Spleen (tissue), 11 donors: ENCODE data around the gene PARD3B. TPM values are rescaled to one million over a fixed set of nuclear protein-coding genes. Genes with fewer than 3 reads are reported as not detected.

Experiments
- DNase-seq: peaks from one replicate; pipeline ENCODE4 v3.0.0-alpha.2; 2020
- H3K27ac ChIP-seq, 8 donors: fragments of 200-600 bp; sonication (generic) in 7 of 8; 1 replicate in 4 of 8; 2 replicates in 4 of 8; pipeline versions ENCODE4 v1.5.0 to v1.8.0; 2016 to 2021; ENCODE audit warnings: inconsistent platforms in 4 of 8, mild to moderate bottlenecking in 4 of 8, moderate library complexity in 1 of 8
- H3K27me3 ChIP-seq, 7 donors: fragments of 200-600 bp; sonication (generic) in 6 of 7; replicated peaks in 1 of 7; 1 replicate in 4 of 7; 2 replicates in 3 of 7; pipeline versions ENCODE4 v1.5.0 to v1.8.0; 2016 to 2021; ENCODE audit warnings: inconsistent platforms in 3 of 7, mild to moderate bottlenecking in 1 of 7
- H3K36me3 ChIP-seq, 6 donors: fragments of 200-600 bp; sonication (generic) in 5 of 6; 1 replicate in 4 of 6; 2 replicates in 2 of 6; pipeline versions ENCODE4 v1.5.0 to v1.8.0; 2016 to 2021; ENCODE audit warnings: inconsistent platforms in 2 of 6
- H3K4me1 ChIP-seq, 6 donors: fragments of 200-600 bp; sonication (generic) in 5 of 6; 1 replicate in 3 of 6; 2 replicates in 3 of 6; pipeline versions ENCODE4 v1.5.0 to v1.8.0; 2016 to 2021; ENCODE audit warnings: inconsistent platforms in 3 of 6
- H3K4me3 ChIP-seq, 8 donors: fragments of 200-600 bp; sonication (generic) in 7 of 8; 1 replicate in 4 of 8; 2 replicates in 4 of 8; pipeline versions ENCODE4 v1.5.0 to v1.8.0; 2016 to 2021; ENCODE audit warnings: inconsistent platforms in 4 of 8, mild to moderate bottlenecking in 4 of 8, moderate library complexity in 2 of 8
- H3K9me3 ChIP-seq, 8 donors: fragments of 200-600 bp; sonication (generic) in 7 of 8; 1 replicate in 4 of 8; 2 replicates in 4 of 8; pipeline versions ENCODE4 v1.5.0 to v1.8.0; 2016 to 2021; ENCODE audit warnings: inconsistent platforms in 4 of 8
- POLR2A ChIP-seq, 3 donors: fragments of 450-650 bp; IDR thresholded peaks; one replicate each; pipeline ENCODE4 v1.5.1; 2017; ENCODE audit warnings: antibody characterized with exemption in 3 of 3, mild to moderate bottlenecking in 1 of 3
- POLR2AphosphoS5 ChIP-seq, 3 donors: sonication (generic); formaldehyde crosslinking; IDR thresholded peaks; one replicate each; pipeline ENCODE4 v1.5.1; 2017; ENCODE audit warnings: antibody characterized with exemption in 3 of 3
- WGBS, 5 donors: extraction: QIAGEN DNeasy Blood & Tissue Kit in 3 of 5; methylation state at CpG; one replicate each; pipeline versions ENCODE4 v1.1.5 to v1.1.7; 2013 to 2018; 5-methylcytosine and 5-hydroxymethylcytosine counted together
- intact Hi-C: fragments of 100-400 bp; cut with DNase I; formaldehyde crosslinking; loops from one replicate; pipeline ENCODE4 v1.15.0; 2023; ENCODE audit warnings: low total_unique reads
- polyA plus RNA-seq, 3 donors: library from polyadenylated mRNA; stranded (reverse); fragments of 200-250 nt; gene quantifications; one replicate each; pipeline ENCODE4 v1.2.1, GENCODE V29; 2013
- total RNA-seq, 7 donors: library from RNA; depleted of rRNA in 3 of 7; stranded (reverse); fragments of >200 nt in 3 of 7; fragmentation: NEBNext Ultra II Directional in 4 of 7; extraction: Animal tissue kit (Norgen Biotek cat#: 25700) in 4 of 7; gene quantifications; one replicate each; pipeline versions ENCODE4 v1.1.0 to v1.2.1, GENCODE V29; 2016 to 2021
- TF ChIP-seq, protein P1 (sequence below), 11 experiments: fragments of 200-600 bp in 7 of 11; fragments of 450-650 bp in 4 of 11; sonication (generic) in 4 of 11; IDR thresholded peaks in 8 of 11; conservative IDR thresholded peaks in 3 of 11; 1 replicate in 7 of 11; 2 replicates in 4 of 11; pipeline versions ENCODE4 v1.4.0 to v1.8.0; 2016 to 2021; ENCODE audit warnings: antibody characterized with exemption in 11 of 11, inconsistent platforms in 4 of 11, mild to moderate bottlenecking in 1 of 11
- donor health status: healthy with polysubstance abuse.
- donor health status: DM: no; HTN: no; CAD: no; lungs with moderate emphysema.
- donor health status: DM: no; HTN: no; CAD: no.
- donor health status: Bipolar disorder and iron deficiency.
- donor health status: healthy.
- donor health status: DM: no; HTN: no; CAD: no.
- donor health status: DM: yes; HTN: yes; CAD: no.

The PARD3B gene
- total and polyA plus RNA-seq, 10 donors: 0.85 to 27.8 (median 14.7) TPM

GRCh38 chr2:204842661-204843485, 297.6 kb downstream of the PARD3B start:
- Histone ChIP-seq H3K27me3 (no peaks in the 10 kb centered on the region), H3K4me3 (no peak overlapping the region), H3K9me3 (no peaks in the 10 kb centered on the region), H3K27ac (no peak overlapping the region), H3K36me3 (no peaks in the 10 kb centered on the region), H3K4me1 (no peaks in the 10 kb centered on the region)
- WGBS, 5 donors: 58 to 69% (median 66%) methylated on average over 8 to 9 of the region's 9 CpGs
- no peak for TF ChIP-seq POLR2A (IDR thresholded peaks at IDR 0.05)
- TF ChIP-seq, protein P1, sequence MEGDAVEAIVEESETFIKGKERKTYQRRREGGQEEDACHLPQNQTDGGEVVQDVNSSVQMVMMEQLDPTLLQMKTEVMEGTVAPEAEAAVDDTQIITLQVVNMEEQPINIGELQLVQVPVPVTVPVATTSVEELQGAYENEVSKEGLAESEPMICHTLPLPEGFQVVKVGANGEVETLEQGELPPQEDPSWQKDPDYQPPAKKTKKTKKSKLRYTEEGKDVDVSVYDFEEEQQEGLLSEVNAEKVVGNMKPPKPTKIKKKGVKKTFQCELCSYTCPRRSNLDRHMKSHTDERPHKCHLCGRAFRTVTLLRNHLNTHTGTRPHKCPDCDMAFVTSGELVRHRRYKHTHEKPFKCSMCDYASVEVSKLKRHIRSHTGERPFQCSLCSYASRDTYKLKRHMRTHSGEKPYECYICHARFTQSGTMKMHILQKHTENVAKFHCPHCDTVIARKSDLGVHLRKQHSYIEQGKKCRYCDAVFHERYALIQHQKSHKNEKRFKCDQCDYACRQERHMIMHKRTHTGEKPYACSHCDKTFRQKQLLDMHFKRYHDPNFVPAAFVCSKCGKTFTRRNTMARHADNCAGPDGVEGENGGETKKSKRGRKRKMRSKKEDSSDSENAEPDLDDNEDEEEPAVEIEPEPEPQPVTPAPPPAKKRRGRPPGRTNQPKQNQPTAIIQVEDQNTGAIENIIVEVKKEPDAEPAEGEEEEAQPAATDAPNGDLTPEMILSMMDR (IDR thresholded peaks at IDR 0.05 in 8 of 11, conservative IDR thresholded peaks at IDR 0.05 in 3 of 11): no peak
- TF ChIP-seq POLR2AphosphoS5 (IDR thresholded peaks at IDR 0.05): no peak
- intact Hi-C loops: no loop called here
- no peak for DNase-seq

DNA sequence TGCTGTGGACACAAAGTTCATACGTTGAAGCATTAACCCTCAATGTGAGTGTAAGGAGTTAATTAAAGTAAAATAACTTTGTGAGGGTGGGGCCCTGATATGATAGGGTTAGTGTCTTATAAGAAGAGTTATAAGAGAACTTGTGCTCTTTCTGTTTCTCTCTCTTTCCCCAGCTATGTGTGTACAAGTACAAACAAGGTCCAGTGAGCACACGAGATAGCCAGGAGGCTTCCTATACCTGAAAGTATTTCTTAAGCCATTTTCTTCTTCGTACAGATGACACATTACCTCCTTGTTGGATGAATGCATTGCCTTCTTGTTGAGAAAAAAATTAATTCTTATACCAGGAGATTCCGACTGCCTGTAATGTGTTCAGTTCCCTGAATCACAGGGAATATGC, 301.2 kb downstream of the PARD3B start:
- DNase-seq: no peak
- no peak overlapping the region for H3K4me3 ChIP-seq
- intact Hi-C loops: no loop called here
- H3K27ac ChIP-seq: no peak overlapping the region
- H3K36me3 ChIP-seq: no peaks in the 10 kb centered on the region
- no peaks in the 10 kb centered on the region for H3K9me3 ChIP-seq
- H3K27me3 ChIP-seq: no peaks in the 10 kb centered on the region
- H3K4me1 ChIP-seq: no peaks in the 10 kb centered on the region
- TF ChIP-seq POLR2A (IDR thresholded peaks at IDR 0.05): no peak
- TF ChIP-seq, protein P1 (IDR thresholded peaks at IDR 0.05 in 8 of 11, conservative IDR thresholded peaks at IDR 0.05 in 3 of 11): no peak
- no peak for TF ChIP-seq POLR2AphosphoS5 (IDR thresholded peaks at IDR 0.05)
- 80 to 92% (median 85%) methylated on average over 4 of the region's 4 CpGs for WGBS, 5 donors

DNA sequence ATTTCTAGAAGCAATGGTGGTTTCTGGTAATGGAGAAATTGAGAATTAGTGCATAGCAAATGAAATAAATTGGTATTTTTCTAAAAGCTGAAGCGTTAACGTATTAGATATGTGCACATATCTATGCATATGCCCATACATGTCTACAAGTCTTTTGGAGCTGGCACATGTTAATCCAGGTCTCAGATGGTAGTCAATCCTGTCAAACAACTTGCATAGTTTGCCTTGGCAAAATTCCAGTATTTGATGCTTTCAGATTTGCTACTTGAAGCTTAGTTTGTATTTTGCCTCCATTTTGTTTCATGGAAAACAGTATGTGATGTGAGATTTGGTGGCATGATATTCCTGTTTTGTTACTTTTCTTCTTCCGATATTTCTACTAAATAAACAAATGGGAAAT, 304.6 kb downstream of the PARD3B start:
- no peak for DNase-seq
- H3K4me3 ChIP-seq: no peak overlapping the region
- intact Hi-C loops: no loop called here
- H3K4me1 ChIP-seq: no peaks in the 10 kb centered on the region
- no peaks in the 10 kb centered on the region for H3K27me3 ChIP-seq
- 92 to 97% (median 94%) methylated on average over 3 of the region's 3 CpGs for WGBS, 5 donors
- no peaks in the 10 kb centered on the region for H3K36me3 ChIP-seq
- no peak for TF ChIP-seq POLR2A (IDR thresholded peaks at IDR 0.05)
- TF ChIP-seq, protein P1 (IDR thresholded peaks at IDR 0.05 in 8 of 11, conservative IDR thresholded peaks at IDR 0.05 in 3 of 11): no peak
- TF ChIP-seq POLR2AphosphoS5 (IDR thresholded peaks at IDR 0.05): no peak
- no peaks in the 10 kb centered on the region for H3K9me3 ChIP-seq
- no peak overlapping the region for H3K27ac ChIP-seq

DNA sequence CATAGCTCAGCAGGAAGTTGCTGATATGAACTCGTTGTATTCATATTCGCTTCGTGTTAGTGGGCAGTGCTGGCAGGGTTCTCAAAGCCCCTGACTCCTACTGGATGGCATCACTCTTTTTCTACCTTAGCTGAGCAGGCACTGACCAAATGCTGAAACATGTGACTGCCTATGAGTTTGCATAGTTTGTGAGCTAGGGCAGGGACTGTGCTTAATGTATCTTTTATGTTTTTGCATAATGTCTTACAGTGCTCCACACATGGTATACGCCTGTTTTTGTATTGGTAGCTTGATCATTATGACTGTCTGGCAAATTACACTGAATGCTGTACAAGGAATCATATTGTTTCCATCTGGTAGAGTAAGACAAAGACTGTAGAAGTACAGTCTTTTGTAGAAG, 305.3 kb downstream of the PARD3B start:
- WGBS, 5 donors: 80 to 87% (median 83%) methylated on average over 4 of the region's 4 CpGs
- Histone ChIP-seq H3K4me3 (no peak overlapping the region), H3K36me3 (no peaks in the 10 kb centered on the region), H3K4me1 (no peaks in the 10 kb centered on the region), H3K27me3 (no peaks in the 10 kb centered on the region), H3K27ac (no peak overlapping the region), H3K9me3 (no peaks in the 10 kb centered on the region)
- intact Hi-C loops: no loop called here
- TF ChIP-seq, protein P1 (IDR thresholded peaks at IDR 0.05 in 8 of 11, conservative IDR thresholded peaks at IDR 0.05 in 3 of 11): no peak
- TF ChIP-seq POLR2A (IDR thresholded peaks at IDR 0.05) (no peak), POLR2AphosphoS5 (IDR thresholded peaks at IDR 0.05) (no peak)
- no peak for DNase-seq
